ENCODE data around the gene BDH1. TPM values are rescaled to one million over a fixed set of nuclear protein-coding genes. Genes with fewer than 3 reads are reported as not detected.

The BDH1 gene
- total RNA-seq, 2 donors from 2014 or later = 32.5 to 49.0 TPM

- peaks cover 6% of the 10 kb centered on the region for H3K4me1 Mint-ChIP-seq
- no peaks in the 10 kb centered on the region for H3K4me1 ChIP-seq (ENCODE audit: control insufficient read depth, insufficient read depth, low read length)
- no peak overlapping the region for H3K27ac ChIP-seq (ENCODE audit: low read depth, low read length)
- no peak overlapping the region for H3K9ac ChIP-seq (ENCODE audit: extremely low read depth, low read length, poor library complexity, severe bottlenecking)
- no peak overlapping the region for H3K4me3 ChIP-seq (ENCODE audit: low read length)
- H3K27me3 Mint-ChIP-seq (ENCODE audit: insufficient read depth) = peaks cover 5% of the 10 kb centered on the region
- H3K27ac Mint-ChIP-seq = peak overlapping the region; percentile 32
- H3K27me3 ChIP-seq (ENCODE audit: control insufficient read depth, insufficient read depth, low read length, poor library complexity, severe bottlenecking) = peaks cover 7% of the 10 kb centered on the region
- H3K36me3 Mint-ChIP-seq (ENCODE audit: low read depth) = peaks cover 47% of the 10 kb centered on the region
- no peak for TF ChIP-seq CTCF (conservative IDR thresholded peaks at IDR 0.05)
- no peak overlapping the region for H3K4me3 Mint-ChIP-seq
- H3K36me3 ChIP-seq (ENCODE audit: control insufficient read depth, insufficient read depth, low read length) = no peaks in the 10 kb centered on the region
- peak; percentile 39 for DNase-seq
- WGBS, 2 experiments (ENCODE audit: insufficient coverage in 1 of 2, insufficient read length in 1 of 2) = 91 to 92% methylated on average over 13 to 18 of the region's 18 CpGs
- no peaks in the 10 kb centered on the region for H3K9me3 Mint-ChIP-seq
- no peaks in the 10 kb centered on the region for H3K9me3 ChIP-seq (ENCODE audit: control insufficient read depth, low read length)
Measured at GRCh38 chr3:197513953-197514785, 41.6 kb downstream of the BDH1 start.

GRCh38 chr3:197512691-197513571, 42.8 kb downstream of the BDH1 start:
- TF ChIP-seq CTCF (conservative IDR thresholded peaks at IDR 0.05) = no peak
- H3K4me3 ChIP-seq (ENCODE audit: low read length) = no peak overlapping the region
- 86 to 99% methylated on average over 12 to 19 of the region's 19 CpGs for WGBS, 2 experiments (ENCODE audit: insufficient coverage in 1 of 2, insufficient read length in 1 of 2)
- Mint-ChIP-seq H3K36me3 (ENCODE audit: low read depth) (peaks cover 44% of the 10 kb centered on the region), H3K4me1 (peaks cover 6% of the 10 kb centered on the region), H3K27me3 (ENCODE audit: insufficient read depth) (peaks cover 5% of the 10 kb centered on the region), H3K4me3 (no peak overlapping the region), H3K9me3 (no peaks in the 10 kb centered on the region), H3K27ac (peak overlapping the region; percentile 9)
- peaks cover 8% of the 10 kb centered on the region for H3K27me3 ChIP-seq (ENCODE audit: control insufficient read depth, insufficient read depth, low read length, poor library complexity, severe bottlenecking)
- no peaks in the 10 kb centered on the region for H3K4me1 ChIP-seq (ENCODE audit: control insufficient read depth, insufficient read depth, low read length)
- no peak overlapping the region for H3K27ac ChIP-seq (ENCODE audit: low read depth, low read length)
- DNase-seq = peak; percentile 44
- no peak overlapping the region for H3K9ac ChIP-seq (ENCODE audit: extremely low read depth, low read length, poor library complexity, severe bottlenecking)
- H3K36me3 ChIP-seq (ENCODE audit: control insufficient read depth, insufficient read depth, low read length) = no peaks in the 10 kb centered on the region
- no peaks in the 10 kb centered on the region for H3K9me3 ChIP-seq (ENCODE audit: control insufficient read depth, low read length)

- no peak overlapping the region for H3K4me3 Mint-ChIP-seq
Measured at GRCh38 chr3:197511853-197512635, 43.7 kb downstream of the BDH1 start.

More at GRCh38 chr3:197511853-197512635, 43.7 kb downstream of the BDH1 start:
- Mint-ChIP-seq H3K9me3 (no peaks in the 10 kb centered on the region), H3K27me3 (ENCODE audit: insufficient read depth) (peaks cover 5% of the 10 kb centered on the region), H3K4me1 (peaks cover 6% of the 10 kb centered on the region), H3K36me3 (ENCODE audit: low read depth) (peaks cover 44% of the 10 kb centered on the region), H3K27ac (peak overlapping the region; percentile 9)
- no peak overlapping the region for H3K27ac ChIP-seq (ENCODE audit: low read depth, low read length)
- no peak overlapping the region for H3K4me3 ChIP-seq (ENCODE audit: low read length)
- H3K9ac ChIP-seq (ENCODE audit: extremely low read depth, low read length, poor library complexity, severe bottlenecking) = no peak overlapping the region
- peak; percentile 60 for TF ChIP-seq CTCF (conservative IDR thresholded peaks at IDR 0.05)
- DNase-seq = peak; percentile 78
- no peaks in the 10 kb centered on the region for H3K9me3 ChIP-seq (ENCODE audit: control insufficient read depth, low read length)
- no peaks in the 10 kb centered on the region for H3K4me1 ChIP-seq (ENCODE audit: control insufficient read depth, insufficient read depth, low read length)
- WGBS, 2 experiments (ENCODE audit: insufficient coverage in 1 of 2, insufficient read length in 1 of 2) = 95 to 96% methylated on average over 28 to 33 of the region's 33 CpGs
- H3K27me3 ChIP-seq (ENCODE audit: control insufficient read depth, insufficient read depth, low read length, poor library complexity, severe bottlenecking) = peaks cover 8% of the 10 kb centered on the region
- H3K36me3 ChIP-seq (ENCODE audit: control insufficient read depth, insufficient read depth, low read length) = no peaks in the 10 kb centered on the region

Data from endodermal cell (in vitro differentiated cells).